WTC11 (cell line): ENCODE results near the gene UBALD1. TPM values are rescaled to one million over a fixed set of nuclear protein-coding genes. Genes with fewer than 3 reads are reported as not detected.

Source experiments
- ATAC-seq: fragments of 200-7000 bp; cut with Tn5 transposase; 2 replicates; pipeline ENCODE4 v1.10.0; 2021; ENCODE audit warnings: mild to moderate bottlenecking, moderate library complexity
- CTCF ChIA-PET: fragments of 300-600 bp; sonication (Branson Sonifier 250); formaldehyde crosslinking; loops from one replicate; lab custom pipeline; 2021; ENCODE audit warnings: antibody characterized with exemption; lab: Charles Lee
- POLR2A ChIA-PET: fragments of 350-600 bp; sonication (Branson Sonifier 250); formaldehyde crosslinking; loops from one replicate; lab custom pipeline; 2021; ENCODE audit warnings: antibody characterized with exemption; lab: Charles Lee
- DNase-seq: peaks from one replicate; pipeline ENCODE4 v3.0.0; 2021; ENCODE audit warnings: low spot score
- H3K27ac Mint-ChIP-seq: 2 replicates; pipeline ENCODE4 v1.8.0; 2021; ENCODE audit warnings: mixed read lengths
- H3K27me3 Mint-ChIP-seq: 2 replicates; pipeline ENCODE4 v1.8.0; 2021; ENCODE audit warnings: low read depth, mild to moderate bottlenecking, moderate library complexity, mixed read lengths
- H3K36me3 Mint-ChIP-seq: 2 replicates; pipeline ENCODE4 v1.8.0; 2021; ENCODE audit warnings: mixed read lengths
- H3K4me1 Mint-ChIP-seq: 2 replicates; pipeline ENCODE4 v1.8.0; 2022; ENCODE audit warnings: mixed read lengths
- H3K4me3 Mint-ChIP-seq: 2 replicates; pipeline ENCODE4 v1.8.0; 2021; ENCODE audit warnings: mild to moderate bottlenecking, moderate library complexity, mixed read lengths
- H3K9me3 Mint-ChIP-seq: 2 replicates; pipeline ENCODE4 v1.8.0; 2021; ENCODE audit warnings: mixed read lengths
- ATF1 ChIP-seq: sonication (generic); formaldehyde crosslinking; IDR thresholded peaks from 2 replicates; pipeline ENCODE4 v1.8.1; 2023; ENCODE audit warnings: mild to moderate bottlenecking, moderate library complexity, missing genetic modification reagents
- MLX ChIP-seq: sonication (generic); formaldehyde crosslinking; IDR thresholded peaks from 2 replicates; pipeline ENCODE4 v1.8.1; 2023; ENCODE audit warnings: mild to moderate bottlenecking, missing genetic modification reagents, moderate library complexity
- MXD4 ChIP-seq: fragments of 250-450 bp; sonication (Bioruptor Pico); IDR thresholded peaks from 2 replicates; pipeline ENCODE4 v1.8.0; 2021; ENCODE audit warnings: mild to moderate bottlenecking, moderate library complexity, borderline replicate concordance
- NFATC4 ChIP-seq: fragments of 250-450 bp; sonication (Bioruptor Pico); IDR thresholded peaks from 2 replicates; pipeline ENCODE4 v1.9.0; 2021; ENCODE audit warnings: mild to moderate bottlenecking
- NFE2L1 ChIP-seq: sonication (generic); formaldehyde crosslinking; IDR thresholded peaks from 2 replicates; pipeline ENCODE4 v1.8.1; 2023; ENCODE audit warnings: missing genetic modification reagents
- OVOL2 ChIP-seq: fragments of 250-450 bp; sonication (Bioruptor Pico); IDR thresholded peaks from 2 replicates; pipeline ENCODE4 v1.9.0; 2021; ENCODE audit warnings: mild to moderate bottlenecking, borderline replicate concordance
- TP53 ChIP-seq: sonication (generic); formaldehyde crosslinking; IDR thresholded peaks from 2 replicates; pipeline ENCODE4 v1.8.1; 2023; ENCODE audit warnings: mild to moderate bottlenecking, missing genetic modification reagents
- ZNF219 ChIP-seq: sonication (generic); formaldehyde crosslinking; IDR thresholded peaks from 2 replicates; pipeline ENCODE4 v1.8.0; 2023; ENCODE audit warnings: missing genetic modification reagents, mild to moderate bottlenecking, borderline replicate concordance
- ZNF263 ChIP-seq: sonication (generic); formaldehyde crosslinking; IDR thresholded peaks from 2 replicates; pipeline ENCODE4 v1.8.1; 2022; ENCODE audit warnings: low read depth, mild to moderate bottlenecking, moderate library complexity, missing genetic modification reagents
- ZNF281 ChIP-seq: sonication (generic); formaldehyde crosslinking; IDR thresholded peaks from 2 replicates; pipeline ENCODE4 v1.8.0; 2023; ENCODE audit warnings: mild to moderate bottlenecking, missing genetic modification reagents
- ZNF396 ChIP-seq: fragments of 250-450 bp; sonication (Bioruptor Pico); IDR thresholded peaks from 2 replicates; pipeline ENCODE4 v1.8.0; 2021; ENCODE audit warnings: mild to moderate bottlenecking, moderate library complexity, borderline replicate concordance
- ZNF423 ChIP-seq: fragments of 250-450 bp; sonication (Bioruptor Pico); IDR thresholded peaks from 2 replicates; pipeline ENCODE4 v2.1.2; 2022; ENCODE audit warnings: mild to moderate bottlenecking, moderate library complexity
- ZNF532 ChIP-seq: fragments of 250-450 bp; sonication (Bioruptor Pico); IDR thresholded peaks from 2 replicates; pipeline ENCODE4 v1.9.0; 2021; ENCODE audit warnings: mild to moderate bottlenecking, borderline replicate concordance
- ZNF671 ChIP-seq: fragments of 250-450 bp; sonication (Bioruptor Pico); IDR thresholded peaks from 2 replicates; pipeline ENCODE4 v1.8.0; 2021; ENCODE audit warnings: mild to moderate bottlenecking
- total RNA-seq: library from RNA; stranded (reverse); gene quantifications from 3 replicates; pipeline ENCODE4 v1.2.3, GENCODE V29; 2021
- TF ChIP-seq, protein P1 (sequence below): fragments of 250-450 bp; sonication (Bioruptor Pico); IDR thresholded peaks from 2 replicates; pipeline ENCODE4 v1.9.0; 2021; ENCODE audit warnings: moderate library complexity, mild to moderate bottlenecking, inconsistent platforms, borderline replicate concordance
- TF ChIP-seq, protein P2 (sequence below): sonication (generic); formaldehyde crosslinking; IDR thresholded peaks from 2 replicates; pipeline ENCODE4 v1.8.1; 2022; ENCODE audit warnings: mild to moderate bottlenecking, missing genetic modification reagents, moderate library complexity, borderline replicate concordance
- TF ChIP-seq, protein P3 (sequence below): sonication (generic); formaldehyde crosslinking; IDR thresholded peaks from 2 replicates; pipeline ENCODE4 v1.8.1; 2023; ENCODE audit warnings: mild to moderate bottlenecking, missing genetic modification reagents

Gene UBALD1
- total RNA-seq, 1 experiment from 2014 or later, result 56.8 TPM

- TF ChIP-seq MLX (CRISPR knock-in tag) (peak; percentile 46; the same call in 1 of the 2 replicates), NFATC4 (CRISPR knock-in tag) (no peak), MXD4 (CRISPR knock-in tag) (no peak), OVOL2 (CRISPR knock-in tag) (no peak), ATF1 (CRISPR knock-in tag) (no peak), ZNF423 (CRISPR knock-in tag) (no peak)
Measured at GRCh38 chr16:4613636-4614570, 785 bp downstream of the UBALD1 start (continued).

DNA sequence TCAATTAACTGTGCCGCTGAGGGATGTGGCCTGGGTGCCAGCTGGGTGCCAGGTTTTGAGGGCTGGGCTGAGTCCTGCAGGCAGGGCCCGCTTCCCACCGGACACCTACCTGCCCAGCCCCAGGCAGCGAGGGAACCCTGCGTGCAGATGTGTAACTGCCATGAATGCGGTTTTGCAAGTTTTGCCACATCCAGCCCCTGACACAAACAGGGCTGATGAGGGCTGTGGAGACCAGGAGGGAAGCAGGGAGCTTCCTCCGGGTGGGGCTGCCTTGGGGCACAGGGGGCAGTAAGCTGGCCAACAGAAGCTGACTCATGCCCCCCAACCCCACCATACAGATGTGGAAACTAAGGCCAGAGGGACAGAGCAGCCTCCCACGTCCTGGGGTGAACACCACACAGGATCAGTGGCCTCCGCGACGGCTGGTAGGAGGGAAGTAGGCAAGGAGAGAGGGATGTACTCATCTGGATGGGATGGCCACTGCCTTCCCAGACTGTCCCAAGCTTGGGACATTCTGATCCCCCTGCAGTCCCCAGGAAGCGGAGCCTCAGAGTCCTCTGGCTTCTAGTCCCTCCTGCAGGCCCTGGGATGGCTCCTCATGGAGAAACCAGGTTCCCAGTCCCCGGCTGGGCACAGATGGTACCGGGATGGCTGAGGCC lies 1.6 kb downstream of the UBALD1 start:
- ATAC-seq (no peak), DNase-seq (no peak)
- Mint-ChIP-seq H3K4me1 (peaks cover 32% of the 10 kb centered on the region), H3K27ac (peak overlapping the region; percentile 89), H3K27me3 (no peaks in the 10 kb centered on the region), H3K36me3 (no peaks in the 10 kb centered on the region), H3K4me3 (peak overlapping the region; percentile 76), H3K9me3 (no peaks in the 10 kb centered on the region)
- POLR2A ChIA-PET, result interaction anchor here (1.0 to 1.5 kb wide), 2 partner anchors 137 to 139 kb away, joined by 3 read pairs; partner anchors contain the start of genes HMOX2 and NMRAL1
- TF ChIP-seq, protein P1, sequence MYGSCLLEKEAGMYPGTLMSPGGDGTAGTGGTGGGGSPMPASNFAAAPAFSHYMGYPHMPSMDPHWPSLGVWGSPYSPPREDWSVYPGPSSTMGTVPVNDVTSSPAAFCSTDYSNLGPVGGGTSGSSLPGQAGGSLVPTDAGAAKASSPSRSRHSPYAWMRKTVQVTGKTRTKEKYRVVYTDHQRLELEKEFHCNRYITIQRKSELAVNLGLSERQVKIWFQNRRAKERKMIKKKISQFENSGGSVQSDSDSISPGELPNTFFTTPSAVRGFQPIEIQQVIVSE, result no peak
- no peak for TF ChIP-seq ZNF396 (CRISPR knock-in tag)
- CTCF ChIA-PET, result interaction anchor here (0.9 to 4.2 kb wide), 8 partner anchors 11 to 70 kb away, joined by 3 to 46 read pairs (median 6); partner anchors contain the start of gene MGRN1

- Mint-ChIP-seq H3K9me3 (no peaks in the 10 kb centered on the region), H3K27ac (peak overlapping the region; percentile 89), H3K27me3 (no peaks in the 10 kb centered on the region), H3K36me3 (no peaks in the 10 kb centered on the region), H3K4me1 (peaks cover 28% of the 10 kb centered on the region), H3K4me3 (peak overlapping the region; percentile 76)
- ATAC-seq, result peak; percentile 5
- ChIA-PET CTCF (interaction anchor here (0.7 to 4.2 kb wide), 9 partner anchors 10 to 104 kb away, joined by 3 to 46 read pairs (median 4); partner anchors contain the start of gene MGRN1), POLR2A (interaction anchor here (0.6 to 1.0 kb wide), 3 partner anchors 42 to 138 kb away, joined by 3 to 6 read pairs (median 6); partner anchors contain the start of gene NMRAL1)
- peak; percentile 80 for DNase-seq
- TF ChIP-seq ZNF532 (no peak), ZNF281 (CRISPR knock-in tag) (no peak), TP53 (no peak), ZNF263 (CRISPR knock-in tag) (no peak), NFE2L1 (CRISPR knock-in tag) (no peak), ZNF671 (CRISPR knock-in tag) (no peak), ZNF219 (CRISPR knock-in tag) (no peak)
- TF ChIP-seq, protein P2, sequence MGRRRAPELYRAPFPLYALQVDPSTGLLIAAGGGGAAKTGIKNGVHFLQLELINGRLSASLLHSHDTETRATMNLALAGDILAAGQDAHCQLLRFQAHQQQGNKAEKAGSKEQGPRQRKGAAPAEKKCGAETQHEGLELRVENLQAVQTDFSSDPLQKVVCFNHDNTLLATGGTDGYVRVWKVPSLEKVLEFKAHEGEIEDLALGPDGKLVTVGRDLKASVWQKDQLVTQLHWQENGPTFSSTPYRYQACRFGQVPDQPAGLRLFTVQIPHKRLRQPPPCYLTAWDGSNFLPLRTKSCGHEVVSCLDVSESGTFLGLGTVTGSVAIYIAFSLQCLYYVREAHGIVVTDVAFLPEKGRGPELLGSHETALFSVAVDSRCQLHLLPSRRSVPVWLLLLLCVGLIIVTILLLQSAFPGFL (CRISPR knock-in tag), result no peak
- TF ChIP-seq, protein P3, sequence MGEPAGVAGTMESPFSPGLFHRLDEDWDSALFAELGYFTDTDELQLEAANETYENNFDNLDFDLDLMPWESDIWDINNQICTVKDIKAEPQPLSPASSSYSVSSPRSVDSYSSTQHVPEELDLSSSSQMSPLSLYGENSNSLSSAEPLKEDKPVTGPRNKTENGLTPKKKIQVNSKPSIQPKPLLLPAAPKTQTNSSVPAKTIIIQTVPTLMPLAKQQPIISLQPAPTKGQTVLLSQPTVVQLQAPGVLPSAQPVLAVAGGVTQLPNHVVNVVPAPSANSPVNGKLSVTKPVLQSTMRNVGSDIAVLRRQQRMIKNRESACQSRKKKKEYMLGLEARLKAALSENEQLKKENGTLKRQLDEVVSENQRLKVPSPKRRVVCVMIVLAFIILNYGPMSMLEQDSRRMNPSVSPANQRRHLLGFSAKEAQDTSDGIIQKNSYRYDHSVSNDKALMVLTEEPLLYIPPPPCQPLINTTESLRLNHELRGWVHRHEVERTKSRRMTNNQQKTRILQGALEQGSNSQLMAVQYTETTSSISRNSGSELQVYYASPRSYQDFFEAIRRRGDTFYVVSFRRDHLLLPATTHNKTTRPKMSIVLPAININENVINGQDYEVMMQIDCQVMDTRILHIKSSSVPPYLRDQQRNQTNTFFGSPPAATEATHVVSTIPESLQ, result no peak
Measured at GRCh38 chr16:4612474-4612931, 2.2 kb downstream of the UBALD1 start.
